ENCODE results near the gene FCRL6.

GRCh38 chr1:159786966-159787365 is 15.2 kb upstream of the FCRL6 start:
- TF ChIP-seq CTCF (IDR thresholded peaks at IDR 0.05) (no peak), EZH2 (IDR thresholded peaks at IDR 0.05) (no peak)
